Esophagus squamous epithelium (tissue), 4 donors: ENCODE results near the gene VEGFC.

Source experiments
- POLR2A ChIP-seq, 4 donors: fragments of 450-650 bp; IDR thresholded peaks; one replicate each; pipeline ENCODE4 v1.6.1; 2017; ENCODE audit warnings: antibody characterized with exemption in 4 of 4, mild to moderate bottlenecking in 4 of 4, moderate library complexity in 3 of 4
- TF ChIP-seq, protein P1 (sequence below), 6 experiments: fragments of 450-650 bp in 4 of 6; fragments of 200-600 bp in 2 of 6; sonication (generic) in 2 of 6; IDR thresholded peaks; one replicate each; pipeline ENCODE4 v1.5.1; 2016 to 2019; ENCODE audit warnings: antibody characterized with exemption in 6 of 6, mild to moderate bottlenecking in 4 of 6, moderate library complexity in 4 of 6

DNA sequence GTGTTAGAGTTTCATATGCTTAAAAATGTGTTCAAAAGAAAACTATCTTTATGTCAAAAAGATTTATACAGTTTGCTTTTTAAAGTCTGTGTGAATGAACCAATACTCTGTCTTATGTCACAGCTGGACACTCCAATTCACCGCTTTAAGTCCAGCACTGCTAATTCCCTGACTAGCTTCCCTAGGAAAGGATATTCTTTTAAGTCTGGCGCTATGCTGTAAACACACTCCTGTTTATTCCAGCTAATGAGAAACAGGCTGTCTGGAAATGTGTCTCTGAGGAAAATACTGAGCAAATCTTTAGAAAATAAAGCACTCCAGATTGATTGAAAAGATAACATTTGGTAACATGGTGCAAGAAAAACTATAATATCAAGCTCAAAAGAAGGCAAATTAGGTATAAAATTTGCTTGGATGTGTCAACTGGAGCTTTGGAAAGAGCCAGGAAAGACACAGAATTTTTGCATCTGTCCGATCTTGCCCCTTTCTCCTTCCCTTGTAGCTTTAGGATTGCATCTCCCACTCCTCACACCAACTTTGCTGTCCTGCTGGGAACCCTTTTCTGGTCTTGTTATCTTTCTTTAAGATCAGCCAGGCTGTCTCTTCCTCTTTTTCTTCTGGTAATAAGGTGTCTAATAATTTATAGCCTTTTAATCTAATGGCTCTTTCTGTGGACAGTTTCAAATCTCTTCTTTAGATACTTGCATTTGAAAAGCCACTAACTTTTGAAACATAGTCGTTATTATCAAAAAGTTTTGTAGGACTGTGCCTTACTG lies 40.9 kb upstream of the VEGFC start:
- TF ChIP-seq, protein P1, sequence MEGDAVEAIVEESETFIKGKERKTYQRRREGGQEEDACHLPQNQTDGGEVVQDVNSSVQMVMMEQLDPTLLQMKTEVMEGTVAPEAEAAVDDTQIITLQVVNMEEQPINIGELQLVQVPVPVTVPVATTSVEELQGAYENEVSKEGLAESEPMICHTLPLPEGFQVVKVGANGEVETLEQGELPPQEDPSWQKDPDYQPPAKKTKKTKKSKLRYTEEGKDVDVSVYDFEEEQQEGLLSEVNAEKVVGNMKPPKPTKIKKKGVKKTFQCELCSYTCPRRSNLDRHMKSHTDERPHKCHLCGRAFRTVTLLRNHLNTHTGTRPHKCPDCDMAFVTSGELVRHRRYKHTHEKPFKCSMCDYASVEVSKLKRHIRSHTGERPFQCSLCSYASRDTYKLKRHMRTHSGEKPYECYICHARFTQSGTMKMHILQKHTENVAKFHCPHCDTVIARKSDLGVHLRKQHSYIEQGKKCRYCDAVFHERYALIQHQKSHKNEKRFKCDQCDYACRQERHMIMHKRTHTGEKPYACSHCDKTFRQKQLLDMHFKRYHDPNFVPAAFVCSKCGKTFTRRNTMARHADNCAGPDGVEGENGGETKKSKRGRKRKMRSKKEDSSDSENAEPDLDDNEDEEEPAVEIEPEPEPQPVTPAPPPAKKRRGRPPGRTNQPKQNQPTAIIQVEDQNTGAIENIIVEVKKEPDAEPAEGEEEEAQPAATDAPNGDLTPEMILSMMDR (IDR thresholded peaks at IDR 0.05), result no peak
- TF ChIP-seq POLR2A (IDR thresholded peaks at IDR 0.05), result no peak
